Measurements from ENCODE around the gene TTYH3. TPM values are rescaled to one million over a fixed set of nuclear protein-coding genes. Genes with fewer than 3 reads are reported as not detected.

Gene TTYH3
- total RNA-seq, 1 donor from 2014 or later = 33.9 TPM

DNA sequence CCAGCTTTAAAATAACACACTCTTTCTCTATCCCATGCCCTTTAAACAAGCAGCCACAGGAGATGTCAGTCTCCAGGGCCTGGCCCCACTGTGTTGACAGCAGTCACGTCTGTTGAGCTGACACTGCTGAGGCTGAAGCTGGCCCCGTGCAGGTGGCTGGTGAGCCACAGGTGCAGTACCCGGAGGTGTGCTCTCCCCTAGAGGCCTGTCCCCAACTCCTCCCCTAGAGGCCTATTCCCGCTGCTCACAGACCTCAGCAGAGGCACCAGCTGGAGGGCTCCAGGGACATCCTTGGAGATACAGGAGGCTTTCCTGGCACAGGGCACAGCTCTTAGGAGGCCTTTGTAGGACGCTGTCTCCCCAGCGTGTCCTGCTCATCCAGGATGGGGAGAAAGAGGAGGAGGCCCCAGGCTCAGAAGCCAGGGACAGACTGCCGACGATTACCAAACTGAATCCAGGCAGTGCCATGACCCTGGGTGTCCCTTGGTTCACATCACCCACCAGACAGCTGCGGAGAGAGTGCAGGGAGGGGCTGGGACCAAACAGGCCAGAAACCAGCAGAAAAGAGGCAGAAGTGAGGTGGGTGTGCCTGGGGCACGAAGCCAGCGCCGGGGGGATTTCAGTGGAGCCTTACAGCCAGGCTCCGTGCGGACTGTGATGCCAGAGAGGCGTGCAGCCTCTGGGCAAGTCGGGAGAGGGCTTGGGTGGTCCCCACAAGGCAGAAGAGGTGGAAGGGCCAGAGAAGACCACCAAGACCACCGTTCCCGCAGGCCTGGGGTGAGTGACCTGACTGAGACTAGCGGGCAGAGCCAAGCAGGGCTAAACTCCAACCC, 18.5 kb upstream of the TTYH3 start:
- intact Hi-C loops (cut with DNase I) = no loop called here
- H3K27me3 ChIP-seq = no peaks in the 10 kb centered on the region
- TF ChIP-seq, protein P1, sequence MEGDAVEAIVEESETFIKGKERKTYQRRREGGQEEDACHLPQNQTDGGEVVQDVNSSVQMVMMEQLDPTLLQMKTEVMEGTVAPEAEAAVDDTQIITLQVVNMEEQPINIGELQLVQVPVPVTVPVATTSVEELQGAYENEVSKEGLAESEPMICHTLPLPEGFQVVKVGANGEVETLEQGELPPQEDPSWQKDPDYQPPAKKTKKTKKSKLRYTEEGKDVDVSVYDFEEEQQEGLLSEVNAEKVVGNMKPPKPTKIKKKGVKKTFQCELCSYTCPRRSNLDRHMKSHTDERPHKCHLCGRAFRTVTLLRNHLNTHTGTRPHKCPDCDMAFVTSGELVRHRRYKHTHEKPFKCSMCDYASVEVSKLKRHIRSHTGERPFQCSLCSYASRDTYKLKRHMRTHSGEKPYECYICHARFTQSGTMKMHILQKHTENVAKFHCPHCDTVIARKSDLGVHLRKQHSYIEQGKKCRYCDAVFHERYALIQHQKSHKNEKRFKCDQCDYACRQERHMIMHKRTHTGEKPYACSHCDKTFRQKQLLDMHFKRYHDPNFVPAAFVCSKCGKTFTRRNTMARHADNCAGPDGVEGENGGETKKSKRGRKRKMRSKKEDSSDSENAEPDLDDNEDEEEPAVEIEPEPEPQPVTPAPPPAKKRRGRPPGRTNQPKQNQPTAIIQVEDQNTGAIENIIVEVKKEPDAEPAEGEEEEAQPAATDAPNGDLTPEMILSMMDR (IDR thresholded peaks at IDR 0.05) = no peak
- no peak for TF ChIP-seq POLR2AphosphoS5 (IDR thresholded peaks at IDR 0.05; ENCODE audit: insufficient read depth in 1 of 2, low read depth in 1 of 2)
- TF ChIP-seq POLR2A (IDR thresholded peaks at IDR 0.05) = no peak
- no peaks in the 10 kb centered on the region for H3K9me3 ChIP-seq
- no peaks in the 10 kb centered on the region for H3K36me3 ChIP-seq
- H3K4me3 ChIP-seq = no peak overlapping the region
- peak overlapping the region; percentile 43 for H3K27ac ChIP-seq
- DNase-seq (ENCODE audit: extremely low spot score in 2 of 2) = no peak
- H3K4me1 ChIP-seq = peaks cover 29% of the 10 kb centered on the region

DNA sequence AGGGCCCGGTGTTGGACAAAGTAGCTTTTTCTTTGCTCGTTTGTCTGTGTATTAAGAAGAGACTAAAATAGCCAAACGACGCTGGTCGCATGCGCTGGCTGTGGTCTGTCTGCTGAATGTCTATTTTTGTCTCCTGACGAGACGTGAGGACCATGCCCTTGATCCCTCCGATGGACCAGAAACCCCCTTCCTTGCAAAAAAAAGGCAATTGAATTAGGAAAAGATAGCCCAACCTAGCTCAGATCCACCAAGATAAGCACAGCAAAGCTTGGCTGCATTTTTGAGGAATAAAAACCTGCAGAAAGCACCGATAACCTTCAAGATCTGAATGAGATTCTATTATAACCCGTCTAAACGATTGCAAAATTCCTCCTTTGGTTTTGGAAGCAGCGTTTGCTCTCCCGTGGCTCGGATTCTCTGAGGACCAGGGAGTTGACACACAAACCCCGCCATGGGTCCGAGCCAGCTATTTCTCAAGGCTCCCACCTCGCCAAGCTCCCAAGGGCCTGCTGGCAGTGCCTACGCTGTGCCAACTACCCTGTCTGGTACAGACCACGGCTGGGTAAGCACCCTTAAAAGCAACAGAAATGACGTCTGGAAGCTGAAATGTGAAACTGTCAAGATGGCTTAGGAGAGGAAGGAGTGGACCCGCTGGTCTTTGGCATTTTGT, 17.7 kb upstream of the TTYH3 start:
- intact Hi-C loops (cut with DNase I) = no loop called here
- Histone ChIP-seq H3K27me3 (no peaks in the 10 kb centered on the region), H3K36me3 (no peaks in the 10 kb centered on the region), H3K27ac (peak overlapping the region; percentile 43), H3K4me3 (peak overlapping the region; percentile 7 to 32), H3K4me1 (peaks cover 27% of the 10 kb centered on the region), H3K9me3 (no peaks in the 10 kb centered on the region)
- DNase-seq (ENCODE audit: extremely low spot score in 2 of 2) = no peak
- TF ChIP-seq POLR2A (IDR thresholded peaks at IDR 0.05) (no peak), POLR2AphosphoS5 (IDR thresholded peaks at IDR 0.05; ENCODE audit: insufficient read depth in 1 of 2, low read depth in 1 of 2) (peak in 1 of 2 donors; percentile 45)

DNA sequence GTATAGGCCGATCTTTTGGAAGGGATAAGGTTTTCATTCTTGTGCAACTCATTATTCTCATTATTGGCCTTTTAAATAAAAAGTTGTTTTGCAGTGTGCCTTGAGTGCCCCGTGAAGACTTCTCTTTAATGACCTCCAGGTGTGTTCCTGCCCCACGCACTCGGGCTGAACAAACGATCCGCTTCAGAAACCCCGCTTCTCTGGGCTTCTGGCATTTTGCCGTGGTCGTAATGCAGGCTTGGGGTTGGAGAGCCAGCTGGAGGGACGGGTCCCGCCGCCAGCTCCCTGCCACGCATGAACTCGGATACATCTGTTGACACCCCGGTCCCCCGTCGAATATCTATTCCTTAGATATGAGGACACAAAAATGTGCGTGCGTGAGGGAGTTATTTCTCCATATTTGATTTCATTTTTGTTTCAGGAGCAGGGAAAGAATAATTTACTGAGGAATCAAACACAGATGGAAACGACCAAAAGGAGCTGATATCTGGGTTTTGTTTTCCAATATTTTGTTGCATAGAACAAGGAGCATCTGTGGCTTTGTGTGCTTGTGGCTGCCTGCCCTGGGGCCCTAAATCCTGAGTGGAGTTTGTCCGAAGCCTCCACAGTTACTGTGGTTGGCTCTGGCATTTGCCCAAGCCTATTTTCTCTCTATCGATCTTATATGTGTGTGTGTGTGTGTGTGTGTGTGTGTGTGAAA, 17.0 kb upstream of the TTYH3 start:
- peak overlapping the region; percentile 7 to 32 for H3K4me3 ChIP-seq
- DNase-seq (ENCODE audit: extremely low spot score in 2 of 2) = no peak
- no peaks in the 10 kb centered on the region for H3K36me3 ChIP-seq
- no peaks in the 10 kb centered on the region for H3K9me3 ChIP-seq
- H3K4me1 ChIP-seq = peaks cover 27% of the 10 kb centered on the region
- peak overlapping the region; percentile 43 for H3K27ac ChIP-seq
- TF ChIP-seq, protein P1 (IDR thresholded peaks at IDR 0.05) = no peak
- TF ChIP-seq POLR2AphosphoS5 (IDR thresholded peaks at IDR 0.05; ENCODE audit: insufficient read depth in 1 of 2, low read depth in 1 of 2) (no peak), POLR2A (IDR thresholded peaks at IDR 0.05) (no peak)
- no peaks in the 10 kb centered on the region for H3K27me3 ChIP-seq
- intact Hi-C loops (cut with DNase I) = no loop called here

DNA sequence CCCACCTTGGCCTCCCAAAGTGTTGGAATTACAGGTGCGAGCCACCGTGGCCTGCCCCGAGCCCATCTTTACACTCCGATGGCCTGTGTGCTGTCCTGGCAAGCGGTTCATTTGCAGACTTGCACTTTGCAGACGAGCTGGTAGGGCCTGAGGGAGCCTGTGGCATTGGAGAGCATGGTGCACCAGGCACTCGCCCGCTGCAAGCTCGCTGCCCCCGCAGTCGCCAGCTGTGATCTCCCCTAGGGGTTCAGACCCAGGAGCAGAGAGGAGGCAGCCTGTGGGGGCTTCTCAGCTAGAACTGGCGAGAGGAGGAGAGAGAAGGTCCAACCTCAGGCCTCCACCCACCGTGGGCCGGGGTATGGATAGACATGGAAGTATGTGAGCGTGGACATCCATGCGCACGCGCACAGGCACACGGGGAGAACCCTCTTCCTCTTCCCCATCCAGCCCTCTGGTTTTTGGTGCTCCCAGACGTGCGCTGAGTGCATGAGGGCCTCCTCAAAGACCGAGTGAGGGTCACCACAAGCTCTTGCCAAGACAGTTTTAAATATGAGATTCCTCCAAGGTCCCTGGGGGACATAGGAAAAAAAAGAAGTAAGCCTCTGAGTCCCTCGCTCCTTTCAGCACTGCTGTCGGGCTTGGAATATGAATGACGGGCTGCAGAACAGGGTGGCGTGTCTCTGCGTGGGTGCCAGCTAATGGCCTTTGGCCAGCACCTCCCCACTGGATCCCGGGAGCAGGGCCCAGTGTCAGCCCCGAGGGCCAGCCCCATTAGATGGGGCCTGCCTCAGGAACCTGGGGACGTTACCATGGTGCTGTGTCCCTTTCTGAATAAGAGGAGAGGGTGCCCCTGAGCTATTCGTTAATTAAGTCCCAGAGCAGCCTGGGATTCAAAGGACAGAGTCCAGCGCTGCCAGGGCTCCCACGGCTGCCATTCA, 15.1 kb upstream of the TTYH3 start:
- TF ChIP-seq POLR2AphosphoS5 (IDR thresholded peaks at IDR 0.05; ENCODE audit: insufficient read depth in 1 of 2, low read depth in 1 of 2) (no peak), POLR2A (IDR thresholded peaks at IDR 0.05) (no peak)
- TF ChIP-seq, protein P1 (IDR thresholded peaks at IDR 0.05) = no peak
- H3K27ac ChIP-seq = no peak overlapping the region
- DNase-seq (ENCODE audit: extremely low spot score in 2 of 2) = no peak
- peaks cover 36% of the 10 kb centered on the region for H3K4me1 ChIP-seq
- H3K27me3 ChIP-seq = no peaks in the 10 kb centered on the region
- H3K36me3 ChIP-seq = no peaks in the 10 kb centered on the region
- H3K9me3 ChIP-seq = no peaks in the 10 kb centered on the region
- intact Hi-C loops (cut with DNase I) = no loop called here
- no peak overlapping the region for H3K4me3 ChIP-seq

Data from vagina (tissue), 2 donors.